ENCODE data around the gene PCGF3.

The PCGF3 gene

DNA sequence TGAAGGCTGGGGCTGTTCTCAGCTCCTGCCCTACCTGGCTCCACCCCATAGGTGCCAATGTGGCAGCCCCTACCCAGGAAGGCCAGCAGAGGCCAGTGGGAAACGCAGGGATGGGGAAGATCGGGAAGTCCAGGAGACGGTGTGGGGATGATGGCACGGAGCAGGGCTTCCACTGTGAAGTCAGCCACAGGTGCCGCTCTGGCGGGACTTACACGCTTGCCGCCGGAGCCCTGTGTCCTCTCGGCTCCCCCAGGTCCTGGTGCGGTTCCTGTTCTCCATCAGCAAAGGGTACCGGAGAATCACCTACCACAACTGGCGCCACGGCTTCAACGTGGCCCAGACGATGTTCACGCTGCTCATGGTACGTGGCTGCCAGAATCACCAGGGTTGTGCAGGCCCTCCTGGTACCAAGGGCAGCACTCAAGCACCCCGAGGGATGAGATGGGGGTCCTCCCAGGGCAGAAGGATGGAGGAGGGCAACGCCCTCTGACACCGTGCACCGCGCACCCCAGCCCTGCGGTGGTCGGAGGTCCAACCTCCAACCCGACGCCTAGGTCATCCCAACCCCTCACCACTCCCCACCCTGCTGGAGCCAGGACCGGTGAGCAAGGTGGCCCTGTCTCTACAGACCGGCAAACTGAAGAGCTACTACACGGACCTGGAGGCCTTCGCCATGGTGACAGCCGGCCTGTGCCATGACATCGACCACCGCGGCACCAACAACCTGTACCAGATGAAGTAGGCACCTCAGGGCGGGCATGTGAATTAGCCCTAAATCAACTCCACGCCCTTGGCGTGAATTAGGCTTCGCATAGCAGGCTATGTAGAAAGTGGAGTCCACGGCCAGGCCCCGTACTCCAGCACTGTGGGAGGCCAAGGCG lies 43.5 kb upstream of the PCGF3 start:
- Histone ChIP-seq H3K36me3 (ENCODE audit: control insufficient read depth in 5 of 5, insufficient read depth in 5 of 5, low read length in 5 of 5) (no peaks in the 10 kb centered on the region), H3K27me3 (ENCODE audit: control insufficient read depth in 5 of 5, insufficient read depth in 4 of 5, low read length in 5 of 5) (peaks cover 2 to 31% (median 14%) of the 10 kb centered on the region in 5 donors)

GRCh38 chr4:663046-663437 lies 42.6 kb upstream of the PCGF3 start:
- Histone ChIP-seq H3K4me3 (ENCODE audit: low read depth in 1 of 5, low read length in 5 of 5) (peak overlapping the region in 4 of 5 donors; percentile 58 to 70 (median 64)), H3K27ac (ENCODE audit: low read depth, low read length) (no peak overlapping the region), H3K27me3 (ENCODE audit: control insufficient read depth in 5 of 5, insufficient read depth in 4 of 5, low read length in 5 of 5) (peaks cover 2 to 31% (median 14%) of the 10 kb centered on the region in 5 donors), H3K9me3 (ENCODE audit: control insufficient read depth in 5 of 5, low read length in 5 of 5) (no peaks in the 10 kb centered on the region), H3K9ac (ENCODE audit: low read length in 5 of 5) (peak overlapping the region in 2 of 5 donors; percentile 57 to 78), H3K36me3 (ENCODE audit: control insufficient read depth in 5 of 5, insufficient read depth in 5 of 5, low read length in 5 of 5) (no peaks in the 10 kb centered on the region), H3K4me1 (ENCODE audit: control insufficient read depth in 5 of 5, insufficient read depth in 5 of 5, low read length in 5 of 5) (peaks cover 0 to 13% (median 11%) of the 10 kb centered on the region in 5 donors)

More for the DNA sequence above, 43.5 kb upstream of the PCGF3 start:
- H3K9me3 ChIP-seq (ENCODE audit: control insufficient read depth in 5 of 5, low read length in 5 of 5): no peaks in the 10 kb centered on the region
- no peak overlapping the region for H3K4me3 ChIP-seq (ENCODE audit: low read depth in 1 of 5, low read length in 5 of 5)
- peaks cover 0 to 13% (median 11%) of the 10 kb centered on the region in 5 donors for H3K4me1 ChIP-seq (ENCODE audit: control insufficient read depth in 5 of 5, insufficient read depth in 5 of 5, low read length in 5 of 5)
- no peak overlapping the region for H3K27ac ChIP-seq (ENCODE audit: low read depth, low read length)
- no peak overlapping the region for H3K9ac ChIP-seq (ENCODE audit: low read length in 5 of 5)

DNA sequence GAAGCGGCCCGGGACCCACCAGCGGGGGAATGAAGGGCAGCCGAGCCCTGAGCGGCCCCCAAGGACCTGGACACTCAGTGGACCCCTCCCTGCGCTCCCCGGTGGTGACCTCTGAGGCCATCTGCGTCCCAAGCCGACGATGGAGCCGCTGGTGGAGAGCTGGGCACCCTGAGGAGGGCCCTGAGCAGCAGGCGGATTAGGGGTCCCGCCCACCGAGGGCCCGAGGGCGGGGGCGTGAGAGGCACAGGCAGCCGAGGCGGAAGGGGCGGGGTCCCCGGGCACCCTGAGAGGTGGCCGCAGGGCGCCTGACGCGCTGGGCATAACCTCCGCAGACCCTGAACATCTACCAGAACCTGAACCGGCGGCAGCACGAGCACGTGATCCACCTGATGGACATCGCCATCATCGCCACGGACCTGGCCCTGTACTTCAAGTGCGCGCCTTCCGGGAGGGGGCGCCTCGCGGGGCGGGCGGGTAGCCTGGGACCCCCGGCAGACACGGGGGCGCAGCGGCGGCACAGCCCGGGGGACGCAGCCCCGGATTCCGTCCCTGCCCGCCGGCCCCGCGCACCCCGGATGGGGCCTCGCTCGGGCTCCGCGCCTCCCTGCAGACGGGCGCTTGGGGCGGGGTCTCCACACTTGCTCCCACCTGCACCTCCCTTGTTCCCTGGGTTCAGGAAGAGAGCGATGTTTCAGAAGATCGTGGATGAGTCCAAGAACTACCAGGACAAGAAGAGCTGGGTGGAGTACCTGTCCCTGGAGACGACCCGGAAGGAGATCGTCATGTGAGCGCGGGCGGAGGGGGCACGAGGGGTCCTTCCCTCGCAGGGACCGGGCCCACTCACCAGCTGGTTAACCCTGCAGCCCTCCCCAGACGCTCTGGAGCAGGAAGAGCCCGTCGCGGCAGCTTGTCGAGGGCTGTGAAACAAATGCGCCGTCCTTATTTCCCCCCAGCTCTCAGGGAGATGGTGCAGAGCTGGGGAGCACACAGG lies 41.9 kb upstream of the PCGF3 start:
- Histone ChIP-seq H3K36me3 (ENCODE audit: control insufficient read depth in 5 of 5, insufficient read depth in 5 of 5, low read length in 5 of 5) (no peaks in the 10 kb centered on the region), H3K27ac (ENCODE audit: low read depth, low read length) (no peak overlapping the region), H3K27me3 (ENCODE audit: control insufficient read depth in 5 of 5, insufficient read depth in 4 of 5, low read length in 5 of 5) (peaks cover 2 to 31% (median 14%) of the 10 kb centered on the region in 5 donors), H3K9me3 (ENCODE audit: control insufficient read depth in 5 of 5, low read length in 5 of 5) (no peaks in the 10 kb centered on the region), H3K4me3 (ENCODE audit: low read depth in 1 of 5, low read length in 5 of 5) (peak overlapping the region; percentile 22 to 70 (median 59)), H3K4me1 (ENCODE audit: control insufficient read depth in 5 of 5, insufficient read depth in 5 of 5, low read length in 5 of 5) (peaks cover 0 to 13% (median 11%) of the 10 kb centered on the region in 5 donors), H3K9ac (ENCODE audit: low read length in 5 of 5) (peak overlapping the region in 3 of 5 donors; percentile 56 to 78 (median 57))

GRCh38 chr4:664713-665231 lies 40.9 kb upstream of the PCGF3 start:
- Histone ChIP-seq H3K27ac (ENCODE audit: low read depth, low read length) (no peak overlapping the region), H3K9me3 (ENCODE audit: control insufficient read depth in 5 of 5, low read length in 5 of 5) (no peaks in the 10 kb centered on the region), H3K4me3 (ENCODE audit: low read depth in 1 of 5, low read length in 5 of 5) (no peak overlapping the region), H3K4me1 (ENCODE audit: control insufficient read depth in 5 of 5, insufficient read depth in 5 of 5, low read length in 5 of 5) (peaks cover 0 to 13% (median 11%) of the 10 kb centered on the region in 5 donors), H3K36me3 (ENCODE audit: control insufficient read depth in 5 of 5, insufficient read depth in 5 of 5, low read length in 5 of 5) (no peaks in the 10 kb centered on the region), H3K9ac (ENCODE audit: low read length in 5 of 5) (no peak overlapping the region), H3K27me3 (ENCODE audit: control insufficient read depth in 5 of 5, insufficient read depth in 4 of 5, low read length in 5 of 5) (peaks cover 2 to 31% (median 14%) of the 10 kb centered on the region in 5 donors)

- peaks cover 0 to 13% (median 11%) of the 10 kb centered on the region in 5 donors for H3K4me1 ChIP-seq (ENCODE audit: control insufficient read depth in 5 of 5, insufficient read depth in 5 of 5, low read length in 5 of 5)
- H3K9ac ChIP-seq (ENCODE audit: low read length in 5 of 5): no peak overlapping the region
- no peaks in the 10 kb centered on the region for H3K36me3 ChIP-seq (ENCODE audit: control insufficient read depth in 5 of 5, insufficient read depth in 5 of 5, low read length in 5 of 5)
- H3K27me3 ChIP-seq (ENCODE audit: control insufficient read depth in 5 of 5, insufficient read depth in 4 of 5, low read length in 5 of 5): peaks cover 2 to 31% (median 14%) of the 10 kb centered on the region in 5 donors
- no peak overlapping the region for H3K4me3 ChIP-seq (ENCODE audit: low read depth in 1 of 5, low read length in 5 of 5)
- no peak overlapping the region for H3K27ac ChIP-seq (ENCODE audit: low read depth, low read length)
- no peaks in the 10 kb centered on the region for H3K9me3 ChIP-seq (ENCODE audit: control insufficient read depth in 5 of 5, low read length in 5 of 5)
Observed at GRCh38 chr4:665381-665750, 40.3 kb upstream of the PCGF3 start.

GRCh38 chr4:665751-666435 lies 39.7 kb upstream of the PCGF3 start:
- no peak overlapping the region for H3K9ac ChIP-seq (ENCODE audit: low read length in 5 of 5)
- H3K27ac ChIP-seq (ENCODE audit: low read depth, low read length): no peak overlapping the region
- H3K4me3 ChIP-seq (ENCODE audit: low read depth in 1 of 5, low read length in 5 of 5): no peak overlapping the region
- H3K36me3 ChIP-seq (ENCODE audit: control insufficient read depth in 5 of 5, insufficient read depth in 5 of 5, low read length in 5 of 5): peaks cover 0 to 5% (median 4%) of the 10 kb centered on the region in 5 donors
- H3K27me3 ChIP-seq (ENCODE audit: control insufficient read depth in 5 of 5, insufficient read depth in 4 of 5, low read length in 5 of 5): peaks cover 2 to 31% (median 14%) of the 10 kb centered on the region in 5 donors
- H3K9me3 ChIP-seq (ENCODE audit: control insufficient read depth in 5 of 5, low read length in 5 of 5): no peaks in the 10 kb centered on the region
- H3K4me1 ChIP-seq (ENCODE audit: control insufficient read depth in 5 of 5, insufficient read depth in 5 of 5, low read length in 5 of 5): peaks cover 0 to 13% (median 11%) of the 10 kb centered on the region in 5 donors

DNA sequence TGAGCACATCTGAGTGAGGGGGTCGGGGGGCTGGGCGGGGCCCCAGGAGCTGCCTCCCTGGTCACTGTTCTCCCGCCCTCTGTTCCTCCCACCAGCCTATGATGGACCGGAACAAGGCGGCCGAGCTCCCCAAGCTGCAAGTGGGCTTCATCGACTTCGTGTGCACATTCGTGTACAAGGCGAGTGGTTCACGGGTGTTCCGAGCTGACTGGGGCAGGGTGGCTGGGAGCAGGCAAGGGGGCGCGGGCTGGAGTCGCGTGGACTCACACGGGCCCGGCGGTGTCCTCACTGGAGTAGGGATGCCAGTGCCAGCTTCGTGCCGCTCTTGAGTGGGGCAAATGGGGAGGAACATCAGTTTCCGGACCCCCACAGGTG lies 39.2 kb upstream of the PCGF3 start:
- Histone ChIP-seq H3K9ac (ENCODE audit: low read length in 5 of 5) (no peak overlapping the region), H3K27ac (ENCODE audit: low read depth, low read length) (no peak overlapping the region)

DNA sequence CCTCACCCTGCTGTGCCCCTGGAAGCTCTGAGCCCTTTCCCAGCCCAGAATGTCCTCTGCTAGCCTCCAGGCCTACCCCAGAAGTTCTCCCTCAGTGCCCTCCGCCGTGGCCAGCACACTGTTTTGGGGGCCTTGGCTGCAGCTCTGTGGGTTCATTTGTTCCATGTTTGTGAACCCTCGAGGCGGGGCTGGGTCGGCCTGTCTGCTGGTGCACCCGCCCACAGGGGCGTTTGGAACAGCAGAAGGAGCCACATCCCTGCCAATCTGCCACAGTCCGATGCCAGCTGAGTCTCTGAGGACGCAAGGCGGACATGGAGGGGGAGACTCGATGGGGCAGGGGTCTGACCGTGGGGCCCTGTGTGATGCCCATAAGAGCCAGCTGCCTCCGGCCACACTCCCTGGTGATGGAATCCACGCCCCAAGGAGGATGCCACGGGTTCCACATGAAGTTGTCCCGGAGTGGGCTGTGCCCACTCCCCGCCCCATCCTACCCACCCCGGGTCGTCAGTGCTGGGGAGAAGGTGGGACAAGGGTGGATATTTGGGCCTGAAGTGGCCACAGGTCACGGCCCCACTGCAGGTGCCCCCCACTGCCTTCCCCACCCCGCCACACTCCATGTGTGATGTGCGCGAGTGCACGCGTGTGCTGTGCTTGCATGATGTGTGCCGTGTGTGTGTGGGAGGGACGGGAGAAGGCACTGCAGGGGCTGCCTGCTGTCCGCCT lies 38.6 kb upstream of the PCGF3 start:
- H3K36me3 ChIP-seq (ENCODE audit: control insufficient read depth in 5 of 5, insufficient read depth in 5 of 5, low read length in 5 of 5): peaks cover 0 to 16% (median 14%) of the 10 kb centered on the region in 5 donors
- peaks cover 2 to 30% (median 14%) of the 10 kb centered on the region in 5 donors for H3K27me3 ChIP-seq (ENCODE audit: control insufficient read depth in 5 of 5, insufficient read depth in 4 of 5, low read length in 5 of 5)
- H3K9ac ChIP-seq (ENCODE audit: low read length in 5 of 5): no peak overlapping the region
- H3K27ac ChIP-seq (ENCODE audit: low read depth, low read length): no peak overlapping the region
- H3K4me1 ChIP-seq (ENCODE audit: control insufficient read depth in 5 of 5, insufficient read depth in 5 of 5, low read length in 5 of 5): peaks cover 0 to 13% (median 11%) of the 10 kb centered on the region in 5 donors
- H3K9me3 ChIP-seq (ENCODE audit: control insufficient read depth in 5 of 5, low read length in 5 of 5): no peaks in the 10 kb centered on the region
- no peak overlapping the region for H3K4me3 ChIP-seq (ENCODE audit: low read depth in 1 of 5, low read length in 5 of 5)

More for the DNA sequence above, 39.2 kb upstream of the PCGF3 start:
- Histone ChIP-seq H3K4me1 (ENCODE audit: control insufficient read depth in 5 of 5, insufficient read depth in 5 of 5, low read length in 5 of 5) (peaks cover 0 to 13% (median 11%) of the 10 kb centered on the region in 5 donors), H3K4me3 (ENCODE audit: low read depth in 1 of 5, low read length in 5 of 5) (no peak overlapping the region), H3K27me3 (ENCODE audit: control insufficient read depth in 5 of 5, insufficient read depth in 4 of 5, low read length in 5 of 5) (peaks cover 2 to 31% (median 14%) of the 10 kb centered on the region in 5 donors), H3K9me3 (ENCODE audit: control insufficient read depth in 5 of 5, low read length in 5 of 5) (no peaks in the 10 kb centered on the region), H3K36me3 (ENCODE audit: control insufficient read depth in 5 of 5, insufficient read depth in 5 of 5, low read length in 5 of 5) (peaks cover 0 to 10% (median 8%) of the 10 kb centered on the region in 5 donors)

GRCh38 chr4:667545-667925 lies 38.1 kb upstream of the PCGF3 start:
- Histone ChIP-seq H3K36me3 (ENCODE audit: control insufficient read depth in 5 of 5, insufficient read depth in 5 of 5, low read length in 5 of 5) (peaks cover 0 to 21% (median 19%) of the 10 kb centered on the region in 5 donors), H3K4me1 (ENCODE audit: control insufficient read depth in 5 of 5, insufficient read depth in 5 of 5, low read length in 5 of 5) (peaks cover 0 to 13% (median 11%) of the 10 kb centered on the region in 5 donors), H3K27me3 (ENCODE audit: control insufficient read depth in 5 of 5, insufficient read depth in 4 of 5, low read length in 5 of 5) (peaks cover 2 to 27% (median 14%) of the 10 kb centered on the region in 5 donors), H3K4me3 (ENCODE audit: low read depth in 1 of 5, low read length in 5 of 5) (no peak overlapping the region), H3K9me3 (ENCODE audit: control insufficient read depth in 5 of 5, low read length in 5 of 5) (no peaks in the 10 kb centered on the region), H3K27ac (ENCODE audit: low read depth, low read length) (no peak overlapping the region), H3K9ac (ENCODE audit: low read length in 5 of 5) (no peak overlapping the region)

All from subcutaneous abdominal adipose tissue (tissue), 5 donors.